Panc1 (cell line): ENCODE data around the gene HOXB7.

Experiments used
- CTCF ChIP-seq: fragments of 450-650 bp; IDR thresholded peaks from 2 replicates; pipeline ENCODE4 v1.5.1; 2017; ENCODE audit warnings: mild to moderate bottlenecking
- POLR2AphosphoS5 ChIP-seq: IDR thresholded peaks from 2 replicates; pipeline ENCODE4 v1.6.1; 2012; ENCODE audit warnings: mild to moderate bottlenecking, low read depth, low read length, moderate library complexity
- REST ChIP-seq, 2 experiments: IDR thresholded peaks; 2 replicates each; pipeline ENCODE4 v1.6.1; 2011 to 2012; ENCODE audit warnings: low read depth in 2 of 2, control low read depth in 1 of 2, low read length in 1 of 2, mild to moderate bottlenecking in 1 of 2, moderate library complexity in 1 of 2; ENCODE audit not compliant: insufficient read depth in 1 of 2
- SIN3A ChIP-seq: IDR thresholded peaks from 2 replicates; pipeline ENCODE4 v1.6.1; 2012; ENCODE audit warnings: low read depth, mild to moderate bottlenecking, low read length, moderate library complexity, borderline replicate concordance; ENCODE audit not compliant: insufficient read depth
- TCF7L2 ChIP-seq: IDR thresholded peaks from 2 replicates; pipeline ENCODE4 v1.6.1; 2011; ENCODE audit warnings: mild to moderate bottlenecking, low read depth, low read length, inconsistent platforms

- TF ChIP-seq CTCF (no peak), TCF7L2 (no peak; the same call in 1 of the 2 replicates), POLR2AphosphoS5 (no peak), SIN3A (peak; percentile 60; the same call in 1 of the 2 replicates), REST (IDR thresholded peaks at IDR 0.05; ENCODE audit: insufficient read depth in 1 of 2, low read depth in 2 of 2, low read length in 1 of 2) (no peak)
Observed at GRCh38 chr17:48605409-48605919, 5.4 kb downstream of the HOXB7 start.
